Endothelial cell (in vitro differentiated cells): ENCODE results near the gene PGLYRP4. TPM values are rescaled to one million over a fixed set of nuclear protein-coding genes. Genes with fewer than 3 reads are reported as not detected.

ENCODE experiments used
- DNase-seq: peaks from one replicate; pipeline ENCODE4 v3.0.0; 2021; ENCODE audit warnings: low spot score
- H3K27ac Mint-ChIP-seq: one replicate; pipeline ENCODE4 v1.8.0; 2021; ENCODE audit warnings: mixed read lengths, inconsistent platforms; ENCODE audit not compliant: unreplicated experiment
- H3K27me3 Mint-ChIP-seq: one replicate; pipeline ENCODE4 v1.8.0; 2021; ENCODE audit warnings: mild to moderate bottlenecking, moderate library complexity, mixed read lengths, inconsistent platforms; ENCODE audit not compliant: unreplicated experiment
- H3K36me3 Mint-ChIP-seq: one replicate; pipeline ENCODE4 v1.8.0; 2021; ENCODE audit warnings: mild to moderate bottlenecking, low read depth, mixed read lengths, inconsistent platforms; ENCODE audit not compliant: unreplicated experiment
- H3K4me1 Mint-ChIP-seq: one replicate; pipeline ENCODE4 v1.8.0; 2021; ENCODE audit warnings: mild to moderate bottlenecking, mixed read lengths, inconsistent platforms; ENCODE audit not compliant: unreplicated experiment
- H3K4me3 Mint-ChIP-seq: one replicate; pipeline ENCODE4 v1.8.0; 2021; ENCODE audit warnings: mild to moderate bottlenecking, mixed read lengths, inconsistent platforms; ENCODE audit not compliant: unreplicated experiment
- H3K9me3 Mint-ChIP-seq: one replicate; pipeline ENCODE4 v1.8.0; 2021; ENCODE audit warnings: mixed read lengths, inconsistent platforms; ENCODE audit not compliant: unreplicated experiment
- CTCF ChIP-seq: fragments of 200-600 bp; sonication (generic); IDR thresholded peaks from one replicate; pipeline ENCODE4 v1.5.0; 2021; ENCODE audit warnings: antibody characterized with exemption; ENCODE audit not compliant: unreplicated experiment
- total RNA-seq: library from RNA; stranded (reverse); fragmentation: NEBNext Ultra II Directional; extraction: Animal tissue kit (Norgen Biotek cat#: 25700); gene quantifications from one replicate; pipeline ENCODE4 v1.2.1, GENCODE V29; 2021; ENCODE audit not compliant: unreplicated experiment

The PGLYRP4 gene
- total RNA-seq, 1 donor from 2014 or later, result 1.7 TPM

GRCh38 chr1:153395776-153396175 lies 47.1 kb upstream of the PGLYRP4 start:
- TF ChIP-seq CTCF, result no peak
- Mint-ChIP-seq H3K27ac (no peak overlapping the region), H3K9me3 (no peaks in the 10 kb centered on the region), H3K4me3 (no peak overlapping the region), H3K4me1 (no peaks in the 10 kb centered on the region), H3K36me3 (no peaks in the 10 kb centered on the region), H3K27me3 (peaks cover 4% of the 10 kb centered on the region)
- no peak for DNase-seq

GRCh38 chr1:153395136-153395685 lies 46.6 kb upstream of the PGLYRP4 start:
- peaks cover 4% of the 10 kb centered on the region for H3K27me3 Mint-ChIP-seq
- H3K4me1 Mint-ChIP-seq, result no peaks in the 10 kb centered on the region
- H3K27ac Mint-ChIP-seq, result no peak overlapping the region
- no peak for TF ChIP-seq CTCF
- no peaks in the 10 kb centered on the region for H3K36me3 Mint-ChIP-seq
- no peak overlapping the region for H3K4me3 Mint-ChIP-seq
- no peak for DNase-seq
- H3K9me3 Mint-ChIP-seq, result no peaks in the 10 kb centered on the region

- no peak for TF ChIP-seq CTCF
- Mint-ChIP-seq H3K27me3 (peaks cover 2% of the 10 kb centered on the region), H3K4me3 (no peak overlapping the region)
These were observed 45.8 kb upstream of the PGLYRP4 start for GRCh38 chr1:153394391-153394790.

GRCh38 chr1:153393926-153394325 lies 45.3 kb upstream of the PGLYRP4 start:
- no peaks in the 10 kb centered on the region for H3K9me3 Mint-ChIP-seq
- no peak for TF ChIP-seq CTCF
- peaks cover 1% of the 10 kb centered on the region for H3K27me3 Mint-ChIP-seq
- no peak for DNase-seq
- no peak overlapping the region for H3K27ac Mint-ChIP-seq
- H3K36me3 Mint-ChIP-seq, result no peaks in the 10 kb centered on the region
- no peak overlapping the region for H3K4me3 Mint-ChIP-seq
- H3K4me1 Mint-ChIP-seq, result no peaks in the 10 kb centered on the region

More at GRCh38 chr1:153394391-153394790, 45.8 kb upstream of the PGLYRP4 start:
- Mint-ChIP-seq H3K27ac (no peak overlapping the region), H3K9me3 (no peaks in the 10 kb centered on the region), H3K36me3 (no peaks in the 10 kb centered on the region), H3K4me1 (no peaks in the 10 kb centered on the region)
- no peak for DNase-seq

- Mint-ChIP-seq H3K36me3 (no peaks in the 10 kb centered on the region), H3K27ac (peak overlapping the region; percentile 53), H3K4me3 (no peak overlapping the region), H3K27me3 (peaks cover 1% of the 10 kb centered on the region), H3K9me3 (no peaks in the 10 kb centered on the region), H3K4me1 (no peaks in the 10 kb centered on the region)
- no peak for DNase-seq
- no peak for TF ChIP-seq CTCF
These were observed 44.2 kb upstream of the PGLYRP4 start for GRCh38 chr1:153392822-153393221.
